PC-3 (cell line): ENCODE data around the gene PTBP1.

Experiments used
- EZH2phosphoT487 ChIP-seq: fragments of 300-600 bp; sonication (generic); IDR thresholded peaks from 2 replicates; pipeline ENCODE4 v1.6.1; 2018; ENCODE audit warnings: mild to moderate bottlenecking, antibody characterized with exemption, low read length, borderline replicate concordance
- TF ChIP-seq, protein P1 (sequence below): fragments of 300-600 bp; sonication (generic); conservative IDR thresholded peaks from 2 replicates; pipeline ENCODE4 v1.5.1; 2017; ENCODE audit warnings: antibody characterized with exemption, low read depth, mild to moderate bottlenecking, low read length

DNA sequence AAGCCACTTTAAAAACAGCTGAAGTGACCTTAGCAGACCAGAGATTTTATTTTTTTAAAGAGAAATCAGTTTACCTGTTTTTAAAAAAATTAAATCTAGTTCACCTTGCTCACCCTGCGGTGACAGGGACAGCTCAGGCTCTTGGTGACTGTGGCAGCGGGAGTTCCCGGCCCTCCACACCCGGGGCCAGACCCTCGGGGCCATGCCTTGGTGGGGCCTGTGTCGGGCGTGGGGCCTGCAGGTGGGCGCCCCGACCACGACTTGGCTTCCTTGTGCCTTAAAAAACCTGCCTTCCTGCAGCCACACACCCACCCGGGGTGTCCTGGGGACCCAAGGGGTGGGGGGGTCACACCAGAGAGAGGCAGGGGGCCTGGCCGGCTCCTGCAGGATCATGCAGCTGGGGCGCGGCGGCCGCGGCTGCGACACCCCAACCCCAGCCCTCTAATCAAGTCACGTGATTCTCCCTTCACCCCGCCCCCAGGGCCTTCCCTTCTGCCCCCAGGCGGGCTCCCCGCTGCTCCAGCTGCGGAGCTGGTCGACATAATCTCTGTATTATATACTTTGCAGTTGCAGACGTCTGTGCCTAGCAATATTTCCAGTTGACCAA is 13.7 kb downstream of the PTBP1 start:
- TF ChIP-seq, protein P1, sequence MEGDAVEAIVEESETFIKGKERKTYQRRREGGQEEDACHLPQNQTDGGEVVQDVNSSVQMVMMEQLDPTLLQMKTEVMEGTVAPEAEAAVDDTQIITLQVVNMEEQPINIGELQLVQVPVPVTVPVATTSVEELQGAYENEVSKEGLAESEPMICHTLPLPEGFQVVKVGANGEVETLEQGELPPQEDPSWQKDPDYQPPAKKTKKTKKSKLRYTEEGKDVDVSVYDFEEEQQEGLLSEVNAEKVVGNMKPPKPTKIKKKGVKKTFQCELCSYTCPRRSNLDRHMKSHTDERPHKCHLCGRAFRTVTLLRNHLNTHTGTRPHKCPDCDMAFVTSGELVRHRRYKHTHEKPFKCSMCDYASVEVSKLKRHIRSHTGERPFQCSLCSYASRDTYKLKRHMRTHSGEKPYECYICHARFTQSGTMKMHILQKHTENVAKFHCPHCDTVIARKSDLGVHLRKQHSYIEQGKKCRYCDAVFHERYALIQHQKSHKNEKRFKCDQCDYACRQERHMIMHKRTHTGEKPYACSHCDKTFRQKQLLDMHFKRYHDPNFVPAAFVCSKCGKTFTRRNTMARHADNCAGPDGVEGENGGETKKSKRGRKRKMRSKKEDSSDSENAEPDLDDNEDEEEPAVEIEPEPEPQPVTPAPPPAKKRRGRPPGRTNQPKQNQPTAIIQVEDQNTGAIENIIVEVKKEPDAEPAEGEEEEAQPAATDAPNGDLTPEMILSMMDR: no peak
- no peak for TF ChIP-seq EZH2phosphoT487
